BJ (cell line): Measurements from ENCODE around the gene GATA2. TPM values are rescaled to one million over a fixed set of nuclear protein-coding genes. Genes with fewer than 3 reads are reported as not detected.

ENCODE experiments used
- CTCF ChIA-PET: fragments of 350-600 bp; formaldehyde crosslinking; extraction: SDS; loops from one replicate; lab custom pipeline; 2021; ENCODE audit warnings: antibody characterized with exemption, inconsistent platforms; lab: Yijun Ruan, JAX
- POLR2A ChIA-PET: fragments of 300-600 bp; sonication (Branson Sonifier 250); formaldehyde crosslinking; extraction: SDS; loops from one replicate; lab custom pipeline; 2021; ENCODE audit warnings: antibody characterized with exemption; lab: Charles Lee
- DNase-seq: peaks from one replicate; pipeline ENCODE4 v3.0.0-alpha.2; 2011; ENCODE audit warnings: low read depth
- H3K27me3 ChIP-seq: 2 replicates; pipeline ENCODE4 v1.6.0; 2011; ENCODE audit warnings: low read length; ENCODE audit not compliant: control insufficient read depth, insufficient read depth
- H3K36me3 ChIP-seq: 2 replicates; pipeline ENCODE4 v1.5.1; 2011; ENCODE audit warnings: low read length; ENCODE audit not compliant: control insufficient read depth, insufficient read depth
- H3K4me3 ChIP-seq: 2 replicates; pipeline ENCODE4 v1.5.1; 2011; ENCODE audit warnings: low read depth, mild to moderate bottlenecking, control low read depth, low read length
- polyA plus RNA-seq: library from polyadenylated mRNA; depleted of rRNA; stranded (reverse); fragments of >200 nt; gene quantifications from 2 replicates; pipeline ENCODE4 v1.2.3, GENCODE V29; 2011
- TF ChIP-seq, protein P1 (sequence below): IDR thresholded peaks from 2 replicates; pipeline ENCODE4 v1.5.1; 2011; ENCODE audit warnings: low read depth, mild to moderate bottlenecking, control low read depth, inconsistent platforms, low read length, moderate library complexity; ENCODE audit not compliant: insufficient read depth

Gene GATA2
- polyA plus RNA-seq, 1 experiment, result 13.4 TPM

DNA sequence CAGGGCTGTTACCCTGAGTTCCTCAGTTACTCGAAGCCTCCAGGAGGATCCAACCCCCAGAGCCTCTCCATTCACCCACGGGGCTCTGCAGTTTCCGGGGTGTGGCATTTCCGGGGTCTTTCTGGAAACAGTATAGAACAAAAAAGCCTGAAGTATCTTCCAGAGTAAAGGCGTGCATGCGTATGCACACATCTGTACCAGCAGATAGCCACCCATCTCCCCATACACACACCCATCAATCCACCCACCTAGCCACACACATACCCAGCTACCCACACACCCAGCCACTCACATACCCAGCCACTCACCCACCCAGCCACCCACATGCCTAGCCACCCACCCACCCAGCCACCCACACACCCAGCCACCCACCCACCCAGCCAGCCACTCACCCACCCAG, 23.4 kb downstream of the GATA2 start:
- Histone ChIP-seq H3K27me3 (peaks cover 26% of the 10 kb centered on the region), H3K4me3 (no peak overlapping the region), H3K36me3 (no peaks in the 10 kb centered on the region)
- CTCF ChIA-PET, result interaction anchor here (1.0 to 1.4 kb wide), 2 partner anchors 22 to 43 kb away, joined by 4 read pairs; no protein-coding TSS in a partner anchor
- DNase-seq, result no peak
- POLR2A ChIA-PET, result no interaction called here
- TF ChIP-seq, protein P1, sequence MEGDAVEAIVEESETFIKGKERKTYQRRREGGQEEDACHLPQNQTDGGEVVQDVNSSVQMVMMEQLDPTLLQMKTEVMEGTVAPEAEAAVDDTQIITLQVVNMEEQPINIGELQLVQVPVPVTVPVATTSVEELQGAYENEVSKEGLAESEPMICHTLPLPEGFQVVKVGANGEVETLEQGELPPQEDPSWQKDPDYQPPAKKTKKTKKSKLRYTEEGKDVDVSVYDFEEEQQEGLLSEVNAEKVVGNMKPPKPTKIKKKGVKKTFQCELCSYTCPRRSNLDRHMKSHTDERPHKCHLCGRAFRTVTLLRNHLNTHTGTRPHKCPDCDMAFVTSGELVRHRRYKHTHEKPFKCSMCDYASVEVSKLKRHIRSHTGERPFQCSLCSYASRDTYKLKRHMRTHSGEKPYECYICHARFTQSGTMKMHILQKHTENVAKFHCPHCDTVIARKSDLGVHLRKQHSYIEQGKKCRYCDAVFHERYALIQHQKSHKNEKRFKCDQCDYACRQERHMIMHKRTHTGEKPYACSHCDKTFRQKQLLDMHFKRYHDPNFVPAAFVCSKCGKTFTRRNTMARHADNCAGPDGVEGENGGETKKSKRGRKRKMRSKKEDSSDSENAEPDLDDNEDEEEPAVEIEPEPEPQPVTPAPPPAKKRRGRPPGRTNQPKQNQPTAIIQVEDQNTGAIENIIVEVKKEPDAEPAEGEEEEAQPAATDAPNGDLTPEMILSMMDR, result no peak

DNA sequence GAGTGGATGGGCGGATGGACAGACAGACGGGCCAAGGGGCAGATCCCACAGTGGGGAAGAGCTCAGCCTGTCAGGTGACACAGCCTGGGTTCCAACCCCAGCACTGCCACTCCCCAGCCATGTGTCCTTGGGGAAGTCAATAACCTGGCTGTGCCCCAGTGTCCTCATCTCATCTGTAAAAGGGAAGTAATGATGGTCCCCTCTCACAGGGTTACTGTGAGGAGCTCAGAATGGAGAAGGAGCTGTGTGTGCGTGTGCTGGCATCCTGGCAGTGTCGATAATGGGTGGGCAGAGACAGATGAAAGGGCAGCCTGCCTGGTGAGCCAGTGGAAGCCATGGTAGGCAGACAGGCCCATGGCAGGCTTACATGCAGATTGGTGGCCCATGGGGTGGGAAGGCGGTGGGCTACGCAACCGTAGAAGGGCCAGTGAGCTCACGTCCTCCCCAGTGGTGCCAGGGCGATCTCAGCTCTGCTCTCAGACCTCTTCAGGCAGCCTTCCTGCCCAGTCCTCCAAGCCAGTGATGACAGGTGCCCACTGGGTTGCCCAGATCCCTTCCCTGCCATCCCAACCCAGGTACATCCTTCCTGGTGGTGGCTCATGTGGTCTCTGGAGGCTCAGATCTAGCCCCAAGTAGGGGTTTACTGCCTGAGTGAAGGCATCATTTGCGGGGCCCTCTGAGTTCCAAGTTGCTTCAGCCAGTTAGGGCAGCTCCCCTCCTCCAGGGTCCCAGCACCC, 24.0 kb downstream of the GATA2 start:
- H3K36me3 ChIP-seq, result no peaks in the 10 kb centered on the region
- H3K27me3 ChIP-seq, result peaks cover 26% of the 10 kb centered on the region
- no peak for DNase-seq
- H3K4me3 ChIP-seq, result no peak overlapping the region
- TF ChIP-seq, protein P1, result no peak
- POLR2A ChIA-PET, result no interaction called here
- CTCF ChIA-PET, result interaction anchor here (0.9 to 1.4 kb wide), 3 partner anchors 22 to 139 kb away, joined by 3 to 4 read pairs (median 4); no protein-coding TSS in a partner anchor

- POLR2A ChIA-PET, result no interaction called here
- peaks cover 28% of the 10 kb centered on the region for H3K27me3 ChIP-seq
- no peak overlapping the region for H3K4me3 ChIP-seq
- CTCF ChIA-PET, result interaction anchor here (0.9 to 1.4 kb wide), 3 partner anchors 21 to 140 kb away, joined by 3 to 4 read pairs (median 4); no protein-coding TSS in a partner anchor
- no peak for DNase-seq
- H3K36me3 ChIP-seq, result no peaks in the 10 kb centered on the region
- TF ChIP-seq, protein P1, result no peak
Measured at GRCh38 chr3:128468285-128468790, 24.7 kb downstream of the GATA2 start.

- CTCF ChIA-PET, result no interaction called here
- no peak for DNase-seq
- TF ChIP-seq, protein P1, result no peak
- POLR2A ChIA-PET, result no interaction called here
- H3K36me3 ChIP-seq, result no peaks in the 10 kb centered on the region
- H3K4me3 ChIP-seq, result no peak within 1 kb of the TSS
- H3K27me3 ChIP-seq, result peaks cover 22% of the 10 kb centered on the region
Measured at GRCh38 chr3:128466840-128467541, 26.0 kb downstream of the GATA2 start, which contains the start of gene DNAJB8. Gene DNAJB8 (minus strand): TSS chr3:128466890. CDS start chr3:128463245, 3,645 bp downstream.

DNA sequence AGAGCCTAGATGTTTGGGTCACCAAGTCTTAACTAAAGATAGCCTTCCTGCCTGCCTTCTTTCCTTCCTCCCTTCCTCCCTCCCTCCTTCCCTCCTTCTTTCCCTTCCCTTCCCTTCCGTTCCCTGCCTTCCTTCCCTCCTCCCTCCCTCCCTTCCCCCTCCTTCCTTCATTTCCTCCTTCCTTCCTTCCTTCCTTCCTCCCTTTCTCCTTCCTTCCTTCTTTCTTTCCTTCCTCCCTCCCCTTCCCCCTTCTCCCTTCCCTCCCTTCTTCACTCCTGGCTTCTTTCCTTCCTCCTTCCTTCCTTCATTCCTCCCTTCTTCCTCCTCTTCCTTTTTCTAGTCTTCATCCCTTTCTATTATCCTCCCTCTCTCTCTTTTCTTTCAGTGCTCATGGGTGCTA, 28.3 kb downstream of the GATA2 start:
- TF ChIP-seq, protein P1, result no peak
- ChIA-PET CTCF (interaction anchor here (1.5 kb wide), 1 partner anchor 153 kb away, joined by 3 read pairs; no protein-coding TSS in a partner anchor), POLR2A (no interaction called here)
- Histone ChIP-seq H3K27me3 (peaks cover 12% of the 10 kb centered on the region), H3K36me3 (no peaks in the 10 kb centered on the region), H3K4me3 (no peak overlapping the region)
- DNase-seq, result no peak
